HEK293 (cell line): Measurements from ENCODE around the gene KRTAP5-4.

Experiments used
- AEBP2 ChIP-seq: fragments of 450-650 bp; formaldehyde crosslinking; IDR thresholded peaks from 2 replicates; pipeline ENCODE4 v1.5.1; 2016; ENCODE audit warnings: missing biosample characterization, missing genetic modification characterization, borderline replicate concordance
- CTCF ChIP-seq: fragments of 450-650 bp; formaldehyde crosslinking; IDR thresholded peaks from 2 replicates; pipeline ENCODE4 v1.5.1; 2016; ENCODE audit warnings: missing biosample characterization, missing genetic modification characterization
- GLIS1 ChIP-seq: fragments of 450-650 bp; formaldehyde crosslinking; IDR thresholded peaks from 2 replicates; pipeline ENCODE4 v1.5.1; 2016; ENCODE audit warnings: missing biosample characterization, missing genetic modification characterization
- ZBTB7A ChIP-seq: fragments of 450-650 bp; formaldehyde crosslinking; IDR thresholded peaks from 2 replicates; pipeline ENCODE4 v1.5.1; 2016; ENCODE audit warnings: low read depth, missing biosample characterization, missing genetic modification characterization

GRCh38 chr11:1622086-1622485 is at the start of gene KRTAP5-4:
- no peak for TF ChIP-seq CTCF (tag by site-specific recombination)
- TF ChIP-seq ZBTB7A (tag by site-specific recombination): no peak
- no peak for TF ChIP-seq GLIS1 (tag by site-specific recombination)
- no peak for TF ChIP-seq AEBP2 (tag by site-specific recombination)
